GM12878 (cell line): Measurements from ENCODE around the gene OR56A5. TPM values are rescaled to one million over a fixed set of nuclear protein-coding genes. Genes with fewer than 3 reads are reported as not detected.

Experiments used
- ATAC-seq: fragments of 200-7000 bp; cut with Tn5 transposase; 3 replicates; pipeline ENCODE4 v1.9.1; 2020; ENCODE audit warnings: mild to moderate bottlenecking, moderate library complexity
- BruUV-seq: library from RNA; stranded (reverse); fragments of 400-500 nt; replicated peaks from 2 replicates; lab custom pipeline; 2021; lab: Mats Ljungman, UMichigan
- CTCF ChIA-PET: fragments of 300-600 bp; sonication (Branson Sonifier 250); formaldehyde crosslinking; extraction: SDS; loops from one replicate; lab custom pipeline; 2021; ENCODE audit warnings: inconsistent platforms; lab: Yijun Ruan, JAX
- POLR2A ChIA-PET: fragments of 350-600 bp; formaldehyde crosslinking; extraction: SDS; loops from one replicate; lab custom pipeline; 2021; ENCODE audit warnings: inconsistent platforms; lab: Charles Lee
- RAD21 ChIA-PET: fragments of 300-600 bp; sonication (Branson Sonifier 250); formaldehyde crosslinking; loops from one replicate; lab custom pipeline; 2023; ENCODE audit warnings: antibody characterized with exemption; ENCODE audit not compliant: unreplicated experiment; lab: Charles Lee
- SMC1A ChIA-PET: fragments of 300-600 bp; sonication (Branson Sonifier 250); formaldehyde crosslinking; loops from one replicate; lab custom pipeline; 2023; ENCODE audit not compliant: unreplicated experiment, uncharacterized antibody; lab: Charles Lee
- DNase-seq: peaks from one replicate; pipeline ENCODE4 v3.0.0-alpha.2; 2011; ENCODE audit warnings: low read depth, low spot score
- FAIRE-seq: peaks from 3 replicates; lab custom pipeline; 2011; peaks lifted over from hg19 to GRCh38; lab: Jason Lieb, UNC
- H2AFZ ChIP-seq: 2 replicates; pipeline ENCODE4 v1.6.0; 2011; ENCODE audit warnings: low read depth, low read length, control low read depth; ENCODE audit not compliant: control insufficient read depth
- H3K27ac ChIP-seq: 2 replicates; pipeline ENCODE4 v1.5.1; 2011; ENCODE audit warnings: control low read depth; ENCODE audit not compliant: control insufficient read depth, insufficient read depth
- H3K27me3 ChIP-seq, 2 experiments: replicated peaks in 1 of 2; 2 replicates each; pipeline versions ENCODE4 v1.6.0 to v1.6.1; 2011; ENCODE audit warnings: low read length in 1 of 2; ENCODE audit not compliant: control insufficient read depth in 2 of 2, insufficient read depth in 2 of 2
- H3K36me3 ChIP-seq, 2 experiments: 2 replicates each; pipeline ENCODE4 v1.5.1; 2011; ENCODE audit warnings: low read length in 1 of 2; ENCODE audit not compliant: control insufficient read depth in 2 of 2, insufficient read depth in 2 of 2
- H3K4me1 ChIP-seq: 2 replicates; pipeline ENCODE4 v1.6.1; 2011; ENCODE audit warnings: mild to moderate bottlenecking, low read length, moderate library complexity, mixed read lengths; ENCODE audit not compliant: control insufficient read depth, insufficient read depth
- H3K4me2 ChIP-seq: 2 replicates; pipeline ENCODE4 v1.6.0; 2011; ENCODE audit warnings: control low read depth; ENCODE audit not compliant: control insufficient read depth, insufficient read depth
- H3K4me3 ChIP-seq: fragments of 200-600 bp; sonication (generic); 2 replicates; pipeline ENCODE4 v1.5.1; 2016
- H3K79me2 ChIP-seq: 2 replicates; pipeline ENCODE4 v1.6.0; 2011; ENCODE audit warnings: low read length; ENCODE audit not compliant: control insufficient read depth, insufficient read depth
- H3K9ac ChIP-seq: 2 replicates; pipeline ENCODE4 v1.8.0; 2011; ENCODE audit warnings: low read length, control low read depth, mixed read lengths; ENCODE audit not compliant: control insufficient read depth, insufficient read depth
- H3K9me3 ChIP-seq: replicated peaks from 3 replicates; pipeline ENCODE4 v1.5.1; 2011; ENCODE audit warnings: mild to moderate bottlenecking, low read length; ENCODE audit not compliant: control insufficient read depth, insufficient read depth
- H4K20me1 ChIP-seq: 2 replicates; pipeline ENCODE4 v1.6.0; 2011; ENCODE audit not compliant: control insufficient read depth, insufficient read depth
- ESRRA ChIP-seq: IDR thresholded peaks from 2 replicates; pipeline ENCODE4 v1.6.1; 2012; ENCODE audit warnings: mild to moderate bottlenecking, low read length, improper control_type of control experiment
- IRF3 ChIP-seq: fragments of 450-650 bp; IDR thresholded peaks from 2 replicates; pipeline ENCODE4 v1.6.1; 2014; ENCODE audit warnings: mild to moderate bottlenecking
- PML ChIP-seq: IDR thresholded peaks from 2 replicates; pipeline ENCODE4 v1.6.1; 2012; ENCODE audit warnings: low read length, inconsistent platforms
- RAD51 ChIP-seq: fragments of 450-650 bp; IDR thresholded peaks from 2 replicates; pipeline ENCODE4 v1.6.1; 2016; ENCODE audit warnings: moderate library complexity, mild to moderate bottlenecking, inconsistent platforms
- RELA ChIP-seq: fragments of 450-650 bp; IDR thresholded peaks from 2 replicates; pipeline ENCODE4 v1.8.0; 2014; ENCODE audit warnings: borderline replicate concordance; ENCODE audit not compliant: partially characterized antibody
- SPI1 ChIP-seq: IDR thresholded peaks from 2 replicates; pipeline ENCODE4 v1.6.1; 2011; ENCODE audit warnings: low read depth, mild to moderate bottlenecking, low read length, moderate library complexity, borderline replicate concordance; ENCODE audit not compliant: insufficient read depth
- TCF12 ChIP-seq: IDR thresholded peaks from 2 replicates; pipeline ENCODE4 v1.6.1; 2011; ENCODE audit warnings: low read depth, mild to moderate bottlenecking, low read length
- ZNF217 ChIP-seq: fragments of 450-650 bp; IDR thresholded peaks from 2 replicates; pipeline ENCODE4 v1.6.1; 2017; ENCODE audit warnings: antibody characterized with exemption, mild to moderate bottlenecking
- ZNF274 ChIP-seq: IDR thresholded peaks from one replicate; pipeline ENCODE4 v1.8.0; 2011; ENCODE audit not compliant: insufficient read length, insufficient read depth
- in situ Hi-C: fragments of 300-500 bp; cut with MboI; formaldehyde crosslinking; loops from 9 replicates; pipeline ENCODE4 v1.14.3; 2018; ENCODE audit warnings: mixed read lengths
- intact Hi-C: fragments of 100-400 bp; cut with micrococcal nuclease; formaldehyde crosslinking; loops from one replicate; pipeline ENCODE4 v1.14.2; 2022; ENCODE audit not compliant: unreplicated experiment
- polyA plus RNA-seq, 11 experiments: library from polyadenylated mRNA; depleted of rRNA in 4 of 11; unstranded in 6 of 11; stranded (reverse) in 5 of 11; fragments of >200 nt; fragmentation: Nextera tagmentation in 4 of 11; fragmentation: Illumina TruSeq in 1 of 11; extraction: Ambion mirVana in 4 of 11; extraction: Trizol in 1 of 11; gene quantifications; 1 replicate in 1 of 11; 2 replicates in 10 of 11; pipeline versions ENCODE4 v1.2.1 to v1.2.3, GENCODE V29; 2011 to 2016; ENCODE audit warnings: inconsistent platforms in 2 of 11, missing spikeins in 2 of 11, low read depth in 1 of 11
- total RNA-seq, 4 experiments: library from RNA; depleted of rRNA in 3 of 4; stranded (reverse); fragments of >200 nt in 3 of 4; fragmentation: Illumina TruSeq in 1 of 4; extraction: Trizol in 1 of 4; gene quantifications; 2 replicates each; pipeline versions ENCODE4 v1.2.1 to v1.2.3, GENCODE V29; 2013 to 2021
- TF ChIP-seq, protein P1 (sequence below): fragments of 450-650 bp; IDR thresholded peaks from 2 replicates; pipeline ENCODE4 v1.6.1; 2017; ENCODE audit warnings: mild to moderate bottlenecking, moderate library complexity
- TF ChIP-seq, protein P2 (sequence below): fragments of 450-650 bp; formaldehyde crosslinking; IDR thresholded peaks from 2 replicates; pipeline ENCODE4 v1.4.0; 2020; ENCODE audit warnings: mild to moderate bottlenecking, moderate library complexity

The OR56A5 gene
- total and polyA plus RNA-seq, 10 of the 15 experiments (the other 5 are each of a cell fraction or from before 2014, with no cell fraction given): not detected

GRCh38 chr11:6012035-6012668 lies 43.9 kb upstream of the OR56A5 start (continued):
- TF ChIP-seq, protein P1, sequence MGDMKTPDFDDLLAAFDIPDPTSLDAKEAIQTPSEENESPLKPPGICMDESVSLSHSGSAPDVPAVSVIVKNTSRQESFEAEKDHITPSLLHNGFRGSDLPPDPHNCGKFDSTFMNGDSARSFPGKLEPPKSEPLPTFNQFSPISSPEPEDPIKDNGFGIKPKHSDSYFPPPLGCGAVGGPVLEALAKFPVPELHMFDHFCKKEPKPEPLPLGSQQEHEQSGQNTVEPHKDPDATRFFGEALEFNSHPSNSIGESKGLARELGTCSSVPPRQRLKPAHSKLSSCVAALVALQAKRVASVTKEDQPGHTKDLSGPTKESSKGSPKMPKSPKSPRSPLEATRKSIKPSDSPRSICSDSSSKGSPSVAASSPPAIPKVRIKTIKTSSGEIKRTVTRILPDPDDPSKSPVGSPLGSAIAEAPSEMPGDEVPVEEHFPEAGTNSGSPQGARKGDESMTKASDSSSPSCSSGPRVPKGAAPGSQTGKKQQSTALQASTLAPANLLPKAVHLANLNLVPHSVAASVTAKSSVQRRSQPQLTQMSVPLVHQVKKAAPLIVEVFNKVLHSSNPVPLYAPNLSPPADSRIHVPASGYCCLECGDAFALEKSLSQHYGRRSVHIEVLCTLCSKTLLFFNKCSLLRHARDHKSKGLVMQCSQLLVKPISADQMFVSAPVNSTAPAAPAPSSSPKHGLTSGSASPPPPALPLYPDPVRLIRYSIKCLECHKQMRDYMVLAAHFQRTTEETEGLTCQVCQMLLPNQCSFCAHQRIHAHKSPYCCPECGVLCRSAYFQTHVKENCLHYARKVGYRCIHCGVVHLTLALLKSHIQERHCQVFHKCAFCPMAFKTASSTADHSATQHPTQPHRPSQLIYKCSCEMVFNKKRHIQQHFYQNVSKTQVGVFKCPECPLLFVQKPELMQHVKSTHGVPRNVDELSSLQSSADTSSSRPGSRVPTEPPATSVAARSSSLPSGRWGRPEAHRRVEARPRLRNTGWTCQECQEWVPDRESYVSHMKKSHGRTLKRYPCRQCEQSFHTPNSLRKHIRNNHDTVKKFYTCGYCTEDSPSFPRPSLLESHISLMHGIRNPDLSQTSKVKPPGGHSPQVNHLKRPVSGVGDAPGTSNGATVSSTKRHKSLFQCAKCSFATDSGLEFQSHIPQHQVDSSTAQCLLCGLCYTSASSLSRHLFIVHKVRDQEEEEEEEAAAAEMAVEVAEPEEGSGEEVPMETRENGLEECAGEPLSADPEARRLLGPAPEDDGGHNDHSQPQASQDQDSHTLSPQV: no peak
- TF ChIP-seq IRF3: no peak
- TF ChIP-seq SPI1: no peak
- TF ChIP-seq ZNF217: no peak
- TF ChIP-seq ESRRA: no peak

DNA sequence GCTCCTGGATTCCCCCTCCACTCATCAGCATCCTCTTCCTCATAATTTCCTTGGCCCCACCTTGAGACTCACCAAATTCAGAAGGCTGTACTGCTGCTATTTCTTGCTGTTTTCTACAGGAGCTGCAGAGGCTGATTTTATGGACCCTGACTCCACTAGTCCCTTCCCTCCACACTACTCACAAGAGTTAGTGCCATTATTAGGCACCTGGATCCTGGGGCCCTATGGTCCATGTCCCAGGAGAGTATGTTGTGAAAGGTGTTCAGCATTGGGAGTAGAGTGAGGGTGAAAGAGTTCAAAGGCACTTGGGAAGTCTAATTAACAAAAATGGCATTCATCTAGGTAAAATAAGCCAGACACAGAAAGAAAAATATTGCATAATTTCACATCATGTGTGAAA lies 38.6 kb upstream of the OR56A5 start, which contains the start of gene OR56A4:
Gene OR56A4, minus strand, starts transcription at position 101 of the 400 bp plus-strand sequence. CDS start 3,954 bp downstream, outside the sequence.
- intact Hi-C loops: no loop called here
- Histone ChIP-seq H4K20me1 (no peaks in the 10 kb centered on the region), H3K9me3 (no peaks in the 10 kb centered on the region), H3K4me2 (no peak within 1 kb of the TSS)
- TF ChIP-seq ZNF274 (no peak), RELA (no peak), TCF12 (no peak), RAD51 (no peak), PML (no peak)
- TF ChIP-seq, protein P2, sequence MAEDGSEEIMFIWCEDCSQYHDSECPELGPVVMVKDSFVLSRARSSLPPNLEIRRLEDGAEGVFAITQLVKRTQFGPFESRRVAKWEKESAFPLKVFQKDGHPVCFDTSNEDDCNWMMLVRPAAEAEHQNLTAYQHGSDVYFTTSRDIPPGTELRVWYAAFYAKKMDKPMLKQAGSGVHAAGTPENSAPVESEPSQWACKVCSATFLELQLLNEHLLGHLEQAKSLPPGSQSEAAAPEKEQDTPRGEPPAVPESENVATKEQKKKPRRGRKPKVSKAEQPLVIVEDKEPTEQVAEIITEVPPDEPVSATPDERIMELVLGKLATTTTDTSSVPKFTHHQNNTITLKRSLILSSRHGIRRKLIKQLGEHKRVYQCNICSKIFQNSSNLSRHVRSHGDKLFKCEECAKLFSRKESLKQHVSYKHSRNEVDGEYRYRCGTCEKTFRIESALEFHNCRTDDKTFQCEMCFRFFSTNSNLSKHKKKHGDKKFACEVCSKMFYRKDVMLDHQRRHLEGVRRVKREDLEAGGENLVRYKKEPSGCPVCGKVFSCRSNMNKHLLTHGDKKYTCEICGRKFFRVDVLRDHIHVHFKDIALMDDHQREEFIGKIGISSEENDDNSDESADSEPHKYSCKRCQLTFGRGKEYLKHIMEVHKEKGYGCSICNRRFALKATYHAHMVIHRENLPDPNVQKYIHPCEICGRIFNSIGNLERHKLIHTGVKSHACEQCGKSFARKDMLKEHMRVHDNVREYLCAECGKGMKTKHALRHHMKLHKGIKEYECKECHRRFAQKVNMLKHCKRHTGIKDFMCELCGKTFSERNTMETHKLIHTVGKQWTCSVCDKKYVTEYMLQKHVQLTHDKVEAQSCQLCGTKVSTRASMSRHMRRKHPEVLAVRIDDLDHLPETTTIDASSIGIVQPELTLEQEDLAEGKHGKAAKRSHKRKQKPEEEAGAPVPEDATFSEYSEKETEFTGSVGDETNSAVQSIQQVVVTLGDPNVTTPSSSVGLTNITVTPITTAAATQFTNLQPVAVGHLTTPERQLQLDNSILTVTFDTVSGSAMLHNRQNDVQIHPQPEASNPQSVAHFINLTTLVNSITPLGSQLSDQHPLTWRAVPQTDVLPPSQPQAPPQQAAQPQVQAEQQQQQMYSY (CRISPR knock-in tag): no peak
- TF ChIP-seq, all 136 proteins: peak for 0
- ATAC-seq: no peak
- FAIRE-seq: no peak
- in situ Hi-C loops: no loop called here
- Histone ChIP-seq H3K79me2 (no peaks in the 10 kb centered on the region), H3K4me3 (no peak within 1 kb of the TSS), H3K4me1 (no peaks in the 10 kb centered on the region), H3K27ac (no peak within 1 kb of the TSS), H3K36me3 (no peaks in the 10 kb centered on the region), H2AFZ (no peak within 1 kb of the TSS), H3K27me3 (no peaks in the 10 kb centered on the region), H3K9ac (no peak within 1 kb of the TSS)
- ChIA-PET POLR2A (no interaction called here), CTCF (no interaction called here), SMC1A (interaction anchor here (0.7 kb wide), 1 partner anchor 14 kb away, joined by 3 read pairs; no protein-coding TSS in a partner anchor), RAD21 (no interaction called here)
- DNase-seq: no peak
- BruUV-seq: no TSS peak
